NOMO-1 treated with dmso at 0.1 percent for 144 hours (cell line): Measurements from ENCODE around the gene NOL11.
"Not testable (repeated sequence)": the region's sequence is repeated elsewhere in the genome, so short reads cannot be mapped to it uniquely, and the experiment has no call there.

Experiments used
- DNase-seq: peaks from one replicate; lab custom pipeline; 2025; ENCODE audit not compliant: unreplicated experiment; lab: John Stamatoyannopoulos, UW

NOL11 gene

DNA sequence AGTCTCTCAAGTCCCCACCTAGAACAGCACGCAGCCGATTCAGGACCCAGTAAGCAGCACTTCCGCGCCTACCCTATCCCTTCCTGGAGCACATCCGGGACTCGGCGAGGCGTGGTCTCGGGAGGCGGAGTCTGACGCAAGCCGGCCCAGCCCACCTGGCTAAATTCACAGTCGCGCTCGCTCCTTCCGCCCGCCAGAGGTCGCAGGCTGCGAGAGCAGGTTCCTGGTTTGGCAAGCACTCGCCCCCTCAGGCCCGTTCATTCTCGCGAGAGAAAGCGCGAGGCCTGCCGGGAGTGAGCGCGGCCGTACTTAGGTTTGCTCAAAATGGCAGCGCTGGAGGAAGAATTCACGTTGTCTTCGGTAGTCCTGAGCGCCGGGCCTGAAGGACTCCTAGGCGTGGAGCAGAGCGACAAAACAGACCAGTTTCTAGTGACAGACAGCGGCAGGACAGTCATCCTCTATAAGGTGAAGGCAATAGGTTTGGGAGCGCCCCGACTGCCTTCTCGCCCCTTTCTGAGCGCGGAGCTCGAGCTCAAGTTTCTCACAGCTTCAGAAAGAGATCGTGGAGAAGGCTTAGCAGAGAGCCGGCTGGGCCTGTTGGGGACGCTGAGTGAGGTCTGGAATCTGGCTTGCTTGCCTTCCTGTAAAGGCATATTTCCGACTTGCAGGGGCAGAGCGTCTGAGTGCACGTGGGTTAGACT is at the start of gene NOL11:
Gene NOL11 (plus strand): TSS at position 313 of the 701 bp plus-strand sequence. CDS start 12 bp downstream, at position 325.
- DNase-seq: peak; percentile 99

DNA sequence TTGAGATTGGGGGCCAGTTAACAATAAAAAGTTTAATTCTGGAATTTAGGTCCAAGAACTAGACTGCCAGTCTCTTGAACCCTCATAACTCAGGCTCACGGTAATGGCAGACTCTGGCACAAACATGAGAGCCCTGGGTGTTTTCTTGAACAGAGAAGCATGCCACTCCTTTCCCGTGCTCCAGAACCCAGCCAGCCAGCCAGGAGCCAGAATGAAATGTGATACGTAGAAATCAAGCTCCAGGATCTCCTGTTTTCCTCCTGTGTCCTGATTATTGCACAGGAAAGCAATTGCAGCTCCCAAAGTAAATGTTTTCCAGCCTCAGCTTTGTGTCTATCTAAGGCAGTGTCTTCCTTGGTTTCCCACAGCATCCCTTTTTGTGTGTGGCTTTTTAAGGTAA is 46.2 kb upstream of the NOL11 start:
- DNase-seq: no peak

DNA sequence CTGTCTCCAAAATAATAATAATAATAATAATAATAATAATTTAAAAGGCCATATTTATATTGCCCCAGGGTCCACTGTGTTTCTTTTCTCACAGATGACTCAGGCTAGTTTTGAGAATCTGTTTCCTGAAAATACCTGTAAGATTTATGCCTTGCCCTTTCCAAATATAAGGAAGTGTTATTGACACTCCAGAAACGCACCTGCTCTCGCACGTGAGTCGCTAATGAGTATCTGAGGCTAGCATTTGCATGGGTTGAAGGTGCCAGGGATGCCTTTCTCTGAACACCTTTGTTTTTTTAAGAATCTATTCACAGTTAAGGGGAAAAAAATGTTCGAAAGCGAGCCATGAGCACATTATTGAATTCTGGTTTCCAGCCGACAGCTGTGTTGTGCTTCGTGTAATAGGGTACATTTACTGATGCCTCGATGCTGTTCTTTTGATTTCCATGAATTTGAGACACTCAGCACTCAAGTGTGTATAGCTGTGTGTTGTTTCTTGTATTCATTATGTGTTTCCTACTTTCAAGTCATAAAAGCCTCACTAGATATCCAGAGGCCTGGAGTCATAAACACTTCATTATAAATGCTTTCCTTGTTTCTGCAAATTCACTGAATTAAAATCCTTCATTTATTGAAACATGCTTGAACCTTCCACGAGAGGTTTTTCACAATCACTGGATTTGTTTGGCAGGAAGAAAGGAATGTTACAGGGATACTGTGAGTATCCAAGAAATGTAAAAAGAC is 45.0 kb upstream of the NOL11 start:
- DNase-seq: no peak

DNA sequence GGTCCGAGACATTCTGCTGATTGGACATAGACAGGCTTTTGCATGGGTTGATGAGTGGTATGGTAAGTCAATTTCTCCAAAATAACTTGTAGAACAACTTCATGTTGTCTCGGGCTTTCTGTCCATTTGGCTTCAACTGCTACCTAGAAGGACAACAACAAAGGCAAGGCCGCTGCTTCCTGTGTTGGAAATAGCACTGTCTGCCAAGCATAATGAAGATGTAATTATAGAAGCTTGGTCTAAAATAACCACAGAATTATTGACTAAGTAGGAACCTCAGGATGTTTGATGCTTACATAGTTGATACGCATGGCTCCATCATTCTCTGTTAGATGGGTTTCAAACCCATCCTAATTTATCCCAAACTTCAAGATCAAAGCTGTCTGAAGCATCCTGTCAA is 42.3 kb upstream of the NOL11 start:
- no peak for DNase-seq

DNA sequence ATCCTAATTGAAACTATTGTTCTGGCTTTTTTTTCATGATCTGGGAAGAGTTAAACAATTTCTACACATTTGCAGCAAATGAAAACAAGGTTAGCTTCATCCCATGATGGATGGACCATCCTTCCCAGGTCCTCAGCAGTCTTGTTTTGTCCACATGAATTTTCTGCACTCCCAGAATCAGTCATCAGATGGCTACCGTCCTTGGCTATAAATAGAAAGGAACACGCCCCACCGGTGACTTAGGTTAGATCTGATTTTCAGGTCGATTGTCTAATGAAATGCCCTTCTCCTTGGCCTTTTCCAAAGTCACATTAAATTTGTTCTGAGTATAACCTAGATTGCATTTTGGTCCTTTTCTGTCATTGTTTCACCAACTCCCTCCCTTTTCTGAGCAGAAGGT is 41.4 kb upstream of the NOL11 start:
- DNase-seq: no peak

DNA sequence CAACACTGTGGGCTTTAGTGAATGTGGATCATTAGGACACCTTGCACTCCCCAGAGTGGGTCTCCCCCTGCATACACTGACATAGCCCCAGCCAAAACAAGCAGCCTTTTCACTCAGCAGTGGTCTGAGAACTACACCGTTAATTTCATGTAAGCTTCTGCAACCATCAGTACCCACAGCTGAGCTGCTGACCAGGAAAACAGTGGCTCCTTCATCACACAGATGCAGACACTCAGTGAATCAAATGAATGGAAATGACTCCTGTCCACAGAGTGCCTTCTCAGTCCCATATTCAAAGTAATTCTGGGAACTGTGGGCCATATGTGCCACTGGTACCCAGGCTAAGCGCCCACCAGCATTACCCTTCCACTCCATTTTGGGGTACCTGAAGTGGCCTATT is 39.3 kb upstream of the NOL11 start:
- DNase-seq: no peak

DNA sequence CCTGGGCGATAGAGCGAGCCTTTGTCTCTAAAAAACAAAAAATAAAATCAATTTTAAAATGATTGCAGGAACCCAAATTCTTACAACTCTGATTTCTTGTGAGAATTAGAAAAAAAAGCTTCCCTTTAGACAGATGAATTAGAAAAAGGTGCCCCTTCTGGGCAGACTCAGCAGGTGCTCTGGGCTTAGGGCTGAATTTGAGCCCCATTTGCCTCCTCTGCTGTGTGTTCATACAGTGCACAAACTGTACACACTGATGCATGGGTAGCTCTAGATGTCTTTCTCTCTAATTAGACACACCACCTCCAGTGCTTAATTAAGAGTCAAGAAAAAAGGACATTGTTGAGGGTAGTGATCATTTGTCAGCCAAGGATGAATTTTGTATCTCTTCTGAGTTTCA is 38.5 kb upstream of the NOL11 start:
- DNase-seq: no peak

DNA sequence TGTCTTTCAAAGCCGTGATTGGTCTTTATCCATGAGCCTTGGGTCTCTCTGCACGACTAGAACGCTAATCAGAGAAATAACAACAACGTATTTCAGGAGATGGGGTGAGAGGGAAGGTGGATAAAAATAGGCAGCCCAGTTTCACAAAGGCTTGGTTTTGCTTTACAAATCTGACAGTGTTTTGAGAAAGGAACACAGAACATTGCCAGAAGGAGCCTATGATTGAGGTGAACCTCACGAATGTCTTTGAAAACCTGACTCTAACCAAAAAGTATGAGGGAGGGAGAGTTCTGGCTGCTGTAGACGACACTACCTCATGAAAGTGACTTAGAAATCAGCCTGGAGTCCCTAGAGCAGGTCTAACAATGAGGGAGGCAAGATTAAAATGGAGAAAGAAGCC is 38.0 kb upstream of the NOL11 start:
- no peak for DNase-seq

DNA sequence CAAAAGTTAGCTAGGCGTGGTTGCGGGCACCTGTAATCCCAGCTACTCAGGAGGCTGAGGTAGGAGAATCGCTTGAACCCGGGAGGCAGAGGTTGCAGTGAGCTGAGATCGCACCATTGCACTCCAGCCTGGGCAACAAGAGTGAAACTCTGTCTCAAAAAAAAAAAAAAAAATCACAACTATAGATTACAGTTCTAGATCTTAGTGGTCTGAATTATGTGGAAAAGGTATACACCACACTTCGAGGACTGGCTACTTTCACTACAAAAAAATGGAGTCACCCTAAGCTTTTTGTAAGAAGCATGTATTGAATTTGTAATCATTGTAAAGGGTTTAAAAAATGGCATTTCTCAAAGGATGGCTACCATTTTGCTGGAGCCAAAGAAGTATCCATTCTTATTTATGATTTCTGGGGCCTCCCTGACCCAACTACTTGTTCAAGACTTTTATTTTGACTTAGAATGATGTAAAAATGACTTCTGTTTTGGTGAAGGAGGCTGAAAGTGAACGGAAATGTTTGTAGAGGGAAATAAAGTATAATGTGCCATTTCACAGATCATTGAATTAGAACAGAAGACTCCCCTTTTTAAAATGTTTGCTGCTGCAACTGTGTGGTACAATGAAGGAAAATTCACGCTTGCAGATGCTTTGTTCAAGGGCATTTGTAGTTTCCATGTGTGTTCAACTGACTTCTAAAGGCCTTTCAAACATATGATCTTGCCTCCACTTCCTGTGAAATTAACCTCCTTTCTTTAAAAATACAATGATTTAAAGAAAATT is 37.1 kb upstream of the NOL11 start:
- DNase-seq: no peak

DNA sequence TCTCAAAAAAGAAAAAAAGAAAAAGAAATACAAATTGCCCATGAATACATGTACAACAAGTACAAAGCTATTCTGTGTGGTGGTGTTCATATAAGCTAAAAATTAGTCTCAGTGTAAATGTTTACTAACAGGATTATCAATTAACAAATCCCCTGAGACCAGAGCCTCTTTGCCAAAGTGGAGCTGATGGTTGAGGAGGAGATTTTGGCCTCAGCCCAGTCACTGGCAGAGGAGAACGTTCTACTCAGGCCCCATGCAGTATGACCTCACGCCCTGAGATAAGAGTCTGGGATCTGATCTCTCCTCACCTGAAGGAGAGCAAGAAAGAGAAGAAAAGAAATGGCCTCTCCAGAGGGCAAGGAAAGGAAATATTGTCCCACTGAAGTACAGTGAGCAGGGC is 35.5 kb upstream of the NOL11 start:
- DNase-seq: no peak

DNA sequence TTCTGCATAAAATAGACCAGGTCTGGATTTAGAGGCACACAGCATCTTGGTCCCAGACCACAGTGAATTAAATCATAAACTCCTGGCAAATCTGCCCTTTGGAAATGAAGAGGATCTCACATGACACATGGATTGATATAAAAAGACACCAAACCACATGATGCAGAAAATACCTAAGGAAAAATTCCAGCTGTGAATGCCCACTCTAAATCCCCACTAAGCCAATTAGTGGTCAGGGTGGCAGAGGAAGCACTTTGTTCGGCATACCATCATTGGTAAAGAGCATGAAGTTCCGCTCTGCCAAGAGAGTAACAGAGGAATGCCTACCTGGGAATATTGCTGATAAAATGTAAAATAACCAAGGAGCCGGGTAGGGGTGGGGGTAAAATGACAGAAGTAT is 32.4 kb upstream of the NOL11 start:
- DNase-seq: no peak

DNA sequence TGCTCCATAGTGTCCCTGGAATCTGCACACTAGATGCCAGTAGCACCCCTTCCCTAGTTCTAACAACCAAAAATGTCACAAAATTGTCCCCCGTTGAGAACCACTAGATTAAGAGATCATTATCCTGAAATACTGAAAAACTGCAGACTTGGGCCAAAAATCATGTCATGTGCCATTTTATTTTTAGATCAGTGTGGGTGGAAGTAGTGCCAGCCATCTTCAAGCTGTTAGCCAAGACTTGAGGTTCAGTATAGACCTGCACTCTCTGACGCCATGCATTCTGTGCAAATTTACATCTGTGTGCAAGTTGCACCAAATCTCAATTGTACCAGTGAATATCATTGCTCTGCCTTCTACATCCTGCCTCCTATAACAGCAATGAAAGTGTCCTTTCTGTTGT is 31.5 kb upstream of the NOL11 start:
- no peak for DNase-seq

DNA sequence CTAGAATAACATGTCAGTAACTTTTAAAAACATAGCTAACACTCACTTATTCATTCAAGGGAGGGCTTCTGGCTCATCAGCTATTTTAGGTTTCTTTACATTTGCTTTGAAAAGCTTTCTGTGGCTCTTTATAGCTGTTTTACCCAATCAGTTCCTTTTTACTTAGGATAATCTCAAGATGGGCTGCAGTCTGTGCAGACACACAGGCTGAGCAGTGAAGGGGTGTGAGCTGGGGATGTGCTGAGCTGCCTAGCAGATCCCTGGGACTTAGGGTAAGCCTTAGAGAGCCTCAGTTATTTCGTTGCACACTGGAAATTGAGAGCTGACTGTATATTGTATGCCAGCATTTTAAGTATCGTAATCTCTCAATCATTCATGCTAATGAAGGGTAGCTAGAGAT is 30.2 kb upstream of the NOL11 start:
- no peak for DNase-seq

DNA sequence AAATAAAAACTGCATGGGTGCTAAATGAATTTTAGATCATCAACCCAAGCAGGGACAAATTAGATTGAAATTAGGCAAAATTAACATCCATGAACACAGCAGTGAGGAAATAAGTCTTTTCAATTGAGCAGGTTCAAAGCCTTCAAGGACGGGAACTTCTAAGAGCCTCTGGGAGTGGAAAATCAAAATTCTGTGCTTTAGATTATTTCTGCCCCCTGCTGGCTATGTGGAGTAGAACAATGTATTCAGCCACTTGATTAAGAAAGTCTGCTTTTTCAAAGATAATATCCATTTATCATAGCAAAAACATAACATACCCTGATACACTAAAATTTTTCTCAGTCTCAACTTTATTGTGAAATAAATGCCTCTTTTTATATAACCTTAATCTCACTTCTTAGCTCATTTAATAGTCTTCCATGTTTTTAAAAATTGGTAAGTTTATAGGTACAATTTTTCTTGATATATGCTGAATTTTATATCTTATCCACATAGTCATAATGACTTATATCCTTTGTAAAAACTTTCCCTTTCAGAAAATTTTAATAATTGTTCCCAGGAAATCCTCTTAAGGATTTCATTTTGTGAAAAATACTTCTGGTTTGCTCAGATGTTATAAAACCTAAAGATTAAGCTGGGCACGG is 28.1 kb upstream of the NOL11 start:
- DNase-seq: peak; percentile 8

DNA sequence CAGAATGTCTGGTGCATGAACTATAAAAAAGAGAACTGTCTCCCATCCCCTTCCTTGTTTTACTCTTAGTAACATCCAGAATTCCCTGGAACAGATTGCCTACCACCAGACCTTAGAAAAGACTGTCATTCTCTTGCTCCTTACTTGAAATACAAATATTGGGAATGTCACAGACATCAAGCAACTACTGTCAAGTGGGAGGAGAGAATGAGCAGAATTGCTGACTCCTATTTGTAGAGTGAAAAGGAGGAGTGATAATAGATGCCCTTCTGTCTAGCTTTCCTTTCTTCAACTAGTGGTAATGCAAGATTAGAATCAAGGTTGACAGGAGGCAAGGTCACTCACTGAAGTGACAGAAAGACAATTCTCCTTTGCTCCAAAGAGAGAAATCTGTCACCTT is 23.9 kb upstream of the NOL11 start:
- no peak for DNase-seq

DNA sequence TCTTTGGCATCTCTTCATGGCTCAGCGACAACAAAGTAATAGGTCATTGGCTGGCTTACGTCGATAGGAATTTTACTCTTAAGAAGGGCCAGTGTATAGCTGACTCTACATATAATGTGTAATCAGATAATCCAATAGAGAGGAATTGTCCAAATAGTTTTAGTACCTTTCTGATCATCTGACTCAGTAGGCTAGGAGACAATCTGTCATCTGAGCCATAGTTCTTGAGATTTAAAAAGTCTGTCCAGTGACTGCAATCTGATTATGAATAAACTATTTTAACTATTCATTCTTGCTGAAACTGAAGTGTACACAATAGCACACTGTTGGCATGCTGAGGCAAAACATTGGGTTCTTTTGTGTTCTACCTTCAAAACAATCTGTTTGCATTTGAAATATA is 21.4 kb upstream of the NOL11 start:
- no peak for DNase-seq

DNA sequence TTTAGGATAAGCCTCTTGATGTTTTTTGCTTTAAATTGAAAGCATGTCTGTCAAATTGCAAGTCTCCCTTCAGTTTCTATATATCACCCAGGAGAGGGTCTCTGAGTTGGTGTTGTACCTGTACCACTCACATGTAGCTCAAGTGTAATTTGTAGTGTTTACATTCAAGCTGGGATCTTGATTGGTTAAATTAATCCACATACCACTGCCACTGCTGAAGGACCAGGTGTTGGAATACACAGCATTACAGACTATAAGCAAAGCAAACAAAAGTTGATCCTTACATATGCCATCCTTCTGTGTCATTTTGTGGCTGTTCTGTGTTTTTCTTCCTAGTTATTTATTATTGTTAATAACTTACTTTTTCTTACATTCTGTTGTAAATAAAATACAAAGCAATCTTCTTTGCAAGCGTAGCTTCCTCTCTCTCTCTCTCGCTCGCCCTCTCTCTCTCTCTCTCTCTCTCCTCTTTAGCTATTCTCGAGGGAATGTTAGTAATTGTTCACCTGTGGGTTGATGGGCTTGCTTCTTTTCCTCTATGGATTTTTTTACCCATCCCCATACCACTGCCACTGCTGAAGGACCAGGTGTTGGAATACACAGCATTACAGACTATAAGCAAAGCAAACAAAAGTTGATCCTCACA is 20.8 kb upstream of the NOL11 start:
- DNase-seq: no peak

DNA sequence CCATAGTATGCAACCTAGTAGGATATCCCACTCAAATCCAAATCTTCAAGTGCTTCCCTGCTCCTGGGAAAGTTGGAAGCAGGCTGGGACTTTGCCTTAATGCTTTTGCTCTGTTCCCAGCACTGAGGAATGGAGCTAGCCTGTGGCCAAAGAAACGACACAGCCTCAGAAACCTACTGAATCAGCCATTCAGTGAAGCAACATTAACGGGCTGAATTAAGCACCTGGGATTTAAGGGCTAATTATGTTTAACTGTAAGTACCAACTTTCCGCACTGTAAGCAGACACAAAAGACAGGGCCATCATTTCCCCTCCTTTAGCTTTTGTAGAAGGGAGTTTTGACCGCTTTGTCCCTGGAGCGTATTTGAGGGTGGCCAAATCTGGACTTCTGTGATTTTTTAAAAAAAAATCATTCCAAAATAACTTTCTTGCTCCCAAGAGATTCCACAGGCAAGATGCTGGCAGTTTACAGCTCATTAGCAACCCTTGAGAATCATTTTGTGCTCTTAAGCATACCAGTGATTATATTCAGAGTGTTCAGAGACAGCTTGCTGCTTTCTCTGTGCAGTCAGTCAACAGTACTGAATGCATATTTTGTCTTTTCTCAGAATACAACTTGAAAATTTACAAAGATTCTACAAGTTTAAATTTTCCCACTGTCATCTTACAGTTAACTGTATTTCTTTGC is 17.6 kb upstream of the NOL11 start:
- DNase-seq: no peak

DNA sequence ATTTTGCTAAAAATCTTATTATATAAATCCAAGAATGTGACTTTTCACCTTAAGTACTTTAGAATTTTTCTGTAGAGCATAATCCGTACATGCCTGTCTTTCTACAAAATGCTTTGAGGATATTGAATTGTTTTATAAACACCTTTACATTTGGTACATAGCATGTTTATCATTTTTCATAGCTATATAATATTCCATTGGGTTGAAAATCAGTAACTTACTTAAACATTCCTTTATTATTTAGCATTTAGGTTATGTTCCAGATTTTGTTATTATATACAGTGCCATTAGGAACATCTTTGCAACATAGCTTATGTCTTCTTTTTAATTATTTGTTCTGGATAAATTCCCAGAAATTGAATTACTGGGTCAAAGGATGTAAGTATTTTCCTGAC is 17.0 kb upstream of the NOL11 start:
- no peak for DNase-seq

DNA sequence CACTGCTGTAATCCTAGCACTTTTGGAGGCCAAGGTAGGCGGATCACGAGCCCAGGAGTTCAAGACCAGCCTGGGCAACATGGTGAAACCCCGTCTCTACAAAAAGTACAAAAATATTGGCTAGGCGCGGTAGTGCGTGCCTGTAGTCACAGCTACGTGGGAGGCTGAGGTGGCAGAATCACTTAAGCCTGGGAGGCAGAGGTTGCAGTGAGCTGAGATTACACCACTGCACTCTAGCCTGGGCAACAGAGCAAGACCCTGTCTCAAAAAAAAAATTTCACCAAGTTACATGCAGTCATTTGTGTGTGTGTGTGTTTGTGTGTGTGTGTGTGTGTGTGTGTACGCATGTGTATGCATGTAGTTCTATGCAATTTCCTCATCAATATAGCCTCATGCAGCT is 14.9 kb upstream of the NOL11 start:
- not testable (repeated sequence) for DNase-seq
